BJ (cell line): ENCODE data around the gene GPR17. TPM values are rescaled to one million over a fixed set of nuclear protein-coding genes. Genes with fewer than 3 reads are reported as not detected.

Experiments used
- CTCF ChIA-PET: fragments of 350-600 bp; formaldehyde crosslinking; extraction: SDS; loops from one replicate; lab custom pipeline; 2021; ENCODE audit warnings: antibody characterized with exemption, inconsistent platforms; lab: Yijun Ruan, JAX
- POLR2A ChIA-PET: fragments of 300-600 bp; sonication (Branson Sonifier 250); formaldehyde crosslinking; extraction: SDS; loops from one replicate; lab custom pipeline; 2021; ENCODE audit warnings: antibody characterized with exemption; lab: Charles Lee
- DNase-seq: peaks from one replicate; pipeline ENCODE4 v3.0.0-alpha.2; 2011; ENCODE audit warnings: low read depth
- H3K27me3 ChIP-seq: 2 replicates; pipeline ENCODE4 v1.6.0; 2011; ENCODE audit warnings: low read length; ENCODE audit not compliant: control insufficient read depth, insufficient read depth
- H3K36me3 ChIP-seq: 2 replicates; pipeline ENCODE4 v1.5.1; 2011; ENCODE audit warnings: low read length; ENCODE audit not compliant: control insufficient read depth, insufficient read depth
- H3K4me3 ChIP-seq: 2 replicates; pipeline ENCODE4 v1.5.1; 2011; ENCODE audit warnings: low read depth, mild to moderate bottlenecking, control low read depth, low read length
- CTCF ChIP-seq: IDR thresholded peaks from 2 replicates; pipeline ENCODE4 v1.5.1; 2011; ENCODE audit warnings: low read depth, mild to moderate bottlenecking, control low read depth, inconsistent platforms, low read length, moderate library complexity; ENCODE audit not compliant: insufficient read depth
- polyA plus RNA-seq: library from polyadenylated mRNA; depleted of rRNA; stranded (reverse); fragments of >200 nt; gene quantifications from 2 replicates; pipeline ENCODE4 v1.2.3, GENCODE V29; 2011

Gene GPR17
- polyA plus RNA-seq, 1 experiment = not detected

DNA sequence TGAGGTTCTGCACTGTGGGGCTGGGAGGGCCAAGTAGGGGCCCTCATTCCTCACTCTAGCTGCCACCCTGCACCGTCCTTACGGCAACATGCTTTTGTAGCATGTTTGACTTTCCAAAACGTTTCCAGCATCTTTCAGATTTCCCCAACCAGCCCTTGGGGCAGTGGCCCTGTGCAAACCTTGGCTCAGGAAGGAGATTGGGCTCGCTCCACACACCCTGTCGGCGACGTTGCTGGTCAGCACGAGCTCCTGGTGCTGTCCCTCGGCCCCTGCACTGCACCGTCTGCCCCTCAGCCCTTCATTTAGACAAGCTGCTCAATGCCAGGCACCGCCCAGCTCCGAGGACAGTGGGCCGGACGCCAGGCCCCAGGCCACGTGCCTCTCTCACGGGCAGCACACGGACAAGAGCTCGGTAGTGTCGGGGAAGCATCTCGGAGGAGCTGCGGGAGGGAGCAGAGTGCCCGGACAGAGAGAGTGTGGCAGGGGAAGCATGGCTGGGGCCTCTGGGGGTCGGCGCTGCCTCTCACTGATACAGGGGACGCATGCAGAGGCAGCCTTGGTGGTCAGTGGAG, 6.9 kb downstream of the GPR17 start:
- TF ChIP-seq CTCF = no peak
- Histone ChIP-seq H3K36me3 (peaks cover 25% of the 10 kb centered on the region), H3K4me3 (no peak overlapping the region), H3K27me3 (no peaks in the 10 kb centered on the region)
- ChIA-PET POLR2A (no interaction called here), CTCF (interaction anchor here (0.8 to 8.8 kb wide), 6 partner anchors 16 to 62 kb away, joined by 3 to 89 read pairs (median 4); partner anchors contain the start of gene LIMS2)
- DNase-seq = no peak

- H3K4me3 ChIP-seq = no peak overlapping the region
- H3K36me3 ChIP-seq = peaks cover 25% of the 10 kb centered on the region
- ChIA-PET CTCF (interaction anchor here (1.0 to 8.8 kb wide), 5 partner anchors 17 to 63 kb away, joined by 3 to 89 read pairs (median 4); partner anchors contain the start of gene LIMS2), POLR2A (no interaction called here)
- no peak for TF ChIP-seq CTCF
- no peaks in the 10 kb centered on the region for H3K27me3 ChIP-seq
- DNase-seq = no peak
Observed at GRCh38 chr2:127653421-127654083, 7.6 kb downstream of the GPR17 start.

DNA sequence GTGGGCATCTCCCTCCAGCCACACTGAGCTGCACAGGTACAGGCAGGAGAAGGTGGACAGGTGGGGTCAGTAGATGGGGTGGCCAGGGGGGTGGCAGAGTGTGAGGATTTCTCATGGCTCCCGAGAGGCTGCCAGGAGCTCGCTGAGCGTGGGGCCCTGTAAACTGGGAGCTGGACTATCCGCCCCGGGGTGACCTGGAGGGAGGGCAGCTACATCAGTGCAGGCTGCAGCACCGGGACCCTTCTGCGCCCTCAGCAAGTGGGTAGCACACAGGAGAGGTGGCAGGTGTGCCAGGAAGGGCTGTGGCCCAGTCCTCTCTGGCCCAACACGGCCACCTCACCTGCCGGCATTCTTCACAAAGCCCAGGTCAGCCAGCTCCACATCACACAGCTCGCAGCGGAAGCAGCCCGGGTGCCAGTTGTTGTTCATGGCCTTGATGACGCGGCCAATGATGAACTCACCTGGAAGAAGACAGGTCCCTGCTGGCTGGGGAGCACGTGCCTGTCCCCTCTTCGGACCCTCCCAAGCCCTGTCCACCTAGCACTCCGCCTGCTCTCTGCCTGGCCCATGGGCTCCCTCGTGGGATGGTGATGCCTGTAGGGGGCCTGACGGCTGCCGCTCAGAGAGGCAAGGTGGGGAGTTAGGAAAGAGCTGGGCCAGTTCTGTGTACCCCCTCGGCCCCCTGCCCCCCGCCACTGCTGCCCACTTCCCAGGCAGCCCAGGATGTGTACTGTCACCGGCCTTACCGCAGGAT, 8.3 kb downstream of the GPR17 start:
- no peak for DNase-seq
- CTCF ChIA-PET = interaction anchor here (1.0 to 8.8 kb wide), 3 partner anchors 22 to 63 kb away, joined by 3 to 89 read pairs (median 4); partner anchors contain the start of gene LIMS2
- Histone ChIP-seq H3K27me3 (no peaks in the 10 kb centered on the region), H3K4me3 (no peak overlapping the region), H3K36me3 (peaks cover 27% of the 10 kb centered on the region)
- no peak for TF ChIP-seq CTCF
- POLR2A ChIA-PET = no interaction called here

DNA sequence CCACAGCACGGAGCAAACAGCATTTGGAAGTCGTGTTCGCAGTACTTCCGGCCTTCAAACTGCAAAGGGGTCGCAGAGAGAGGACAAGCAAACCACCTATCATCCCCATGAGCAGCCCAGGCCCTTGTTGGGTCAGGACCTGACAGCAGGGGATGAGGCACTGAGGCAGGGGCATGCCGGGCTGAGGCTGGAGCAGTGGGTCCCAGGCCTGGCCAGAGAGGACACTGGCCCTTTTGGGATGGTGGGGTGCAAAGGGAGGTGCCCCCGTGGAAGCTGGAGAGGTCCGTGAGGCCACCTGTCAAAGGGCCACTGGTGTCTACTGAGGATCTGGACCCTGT, 8.9 kb downstream of the GPR17 start:
- H3K27me3 ChIP-seq = no peaks in the 10 kb centered on the region
- POLR2A ChIA-PET = no interaction called here
- TF ChIP-seq CTCF = no peak
- peaks cover 27% of the 10 kb centered on the region for H3K36me3 ChIP-seq
- DNase-seq = no peak
- no peak overlapping the region for H3K4me3 ChIP-seq
- CTCF ChIA-PET = interaction anchor here (8.8 kb wide), 1 partner anchor 64 kb away, joined by 89 read pairs; no protein-coding TSS in a partner anchor
